ENCODE data around the gene C10orf67. TPM values are rescaled to one million over a fixed set of nuclear protein-coding genes. Genes with fewer than 3 reads are reported as not detected.

C10orf67 gene
- total and polyA plus RNA-seq, 9 of the 15 experiments (the other 6 are each of a cell fraction or from before 2014, with no cell fraction given): not detected

DNA sequence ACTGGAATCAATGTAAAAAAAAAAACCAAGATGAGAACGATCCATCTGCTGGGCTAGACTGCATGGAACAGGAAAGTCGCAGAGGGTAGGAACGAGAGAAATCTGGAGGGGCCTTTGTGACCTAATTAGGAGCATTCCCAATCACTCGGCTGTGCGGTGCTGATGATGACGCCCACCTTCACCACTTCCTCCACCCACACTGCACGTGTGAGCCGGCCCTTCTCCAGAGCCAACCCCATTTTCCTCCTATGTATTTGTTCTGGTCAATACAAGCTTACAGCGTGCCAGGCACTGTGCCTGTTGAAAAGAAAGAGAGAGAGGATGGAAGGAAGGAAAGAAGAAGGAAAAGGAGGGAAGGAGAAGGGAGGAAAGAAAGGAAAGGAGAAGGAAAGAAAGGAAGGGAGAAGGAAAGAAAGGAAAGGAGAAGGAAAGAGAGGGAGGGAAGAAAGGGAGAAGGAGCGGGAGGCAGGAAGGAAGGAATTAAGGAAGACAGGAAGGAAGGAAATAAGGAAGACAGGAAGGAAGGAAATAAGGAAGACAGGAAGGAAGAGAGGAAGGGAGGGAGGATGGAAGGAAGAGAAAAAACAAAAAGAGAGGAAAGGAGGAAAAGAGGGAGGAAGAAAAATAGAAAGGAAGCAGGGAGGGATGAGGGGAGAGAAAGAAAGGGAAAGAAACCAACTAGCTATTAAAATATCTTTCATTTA lies 188.0 kb downstream of the C10orf67 start:
- DNase-seq (ENCODE audit: extremely low read depth in 1 of 4, low spot score in 3 of 4) (no peak), FAIRE-seq (no peak), ATAC-seq (no peak)
- H3K4me3 ChIP-seq: no peak overlapping the region
- H3K27me3 ChIP-seq (ENCODE audit: control insufficient read depth in 2 of 2, insufficient read depth in 2 of 2, low read length in 2 of 2): peaks cover 3 to 28% of the 10 kb centered on the region in 2 experiments; a peak in 4 of 5 replicates
- no peaks in the 10 kb centered on the region for H3K9me3 ChIP-seq (replicated peaks; ENCODE audit: control insufficient read depth, insufficient read depth, low read depth, low read length)
- no peaks in the 10 kb centered on the region for H3K9me1 ChIP-seq (ENCODE audit: control insufficient read depth, insufficient read depth, low read length)
- H3K36me3 ChIP-seq (ENCODE audit: control insufficient read depth, insufficient read depth, low read length): no peaks in the 10 kb centered on the region
- WGBS (ENCODE audit: insufficient coverage, low coverage, missing lambda C conversion rate): 2% methylated on average over 9 of the region's 10 CpGs
- in situ Hi-C loops (cut with MboI): loop anchor here (5.0 to 25.0 kb wide), 2 partner anchors 136 to 1356 kb away; no protein-coding TSS in a partner anchor
- H3K4me1 ChIP-seq (replicated peaks in 1 of 2; ENCODE audit: control insufficient read depth in 2 of 2, insufficient read depth in 2 of 2, low read length in 2 of 2): peaks cover 0 to 2% of the 10 kb centered on the region in 2 experiments; a peak in 2 of 5 replicates
- ChIA-PET CTCF (ENCODE audit: low intra/inter-chr PET ratio) (interaction anchor here (0.6 to 3.2 kb wide), 2 partner anchors 137 to 378 kb away, joined by 3 to 27 read pairs; no protein-coding TSS in a partner anchor), POLR2A (no interaction called here)
- intact Hi-C loops (cut with micrococcal nuclease): loop anchor here (5.0 to 10.0 kb wide), 3 partner anchors 378 to 1346 kb away; no protein-coding TSS in a partner anchor
- H3K9ac ChIP-seq (ENCODE audit: insufficient read depth in 1 of 2, low read depth in 2 of 2, low read length in 2 of 2): no peak overlapping the region
- no peak overlapping the region for H2AFZ ChIP-seq (ENCODE audit: low read depth, low read length)
- H3K27ac ChIP-seq (ENCODE audit: extremely low read depth, low read depth, low read length): no peak overlapping the region
- H4K20me1 ChIP-seq (replicated peaks; ENCODE audit: control insufficient read depth, insufficient read depth, low read length): no peaks in the 10 kb centered on the region; the same call in 1 of the 2 replicates
- H3K4me2 ChIP-seq (ENCODE audit: insufficient read depth, low read length): no peak overlapping the region
- no TSS peak for BruUV-seq (replicated peaks)
- no peaks in the 10 kb centered on the region for H3K79me2 ChIP-seq (ENCODE audit: control insufficient read depth, insufficient read depth, low read length)
- TF ChIP-seq TAF15 (IDR thresholded peaks at IDR 0.05; ENCODE audit: low read depth, low read length) (no peak), ZKSCAN1 (IDR thresholded peaks at IDR 0.05; ENCODE audit: low read depth, low read length) (no peak), POLR2B (IDR thresholded peaks at IDR 0.05; ENCODE audit: low read depth, partially characterized antibody) (no peak), HNRNPUL1 (IDR thresholded peaks at IDR 0.05; ENCODE audit: low read length) (no peak), SOX6 (IDR thresholded peaks at IDR 0.05) (no peak), KLF13 (tag; IDR thresholded peaks at IDR 0.05; ENCODE audit: borderline replicate concordance, low read depth) (no peak), PURB (CRISPR knock-in tag; IDR thresholded peaks at IDR 0.05; ENCODE audit: low read depth) (no peak)
- TF ChIP-seq, protein P1, sequence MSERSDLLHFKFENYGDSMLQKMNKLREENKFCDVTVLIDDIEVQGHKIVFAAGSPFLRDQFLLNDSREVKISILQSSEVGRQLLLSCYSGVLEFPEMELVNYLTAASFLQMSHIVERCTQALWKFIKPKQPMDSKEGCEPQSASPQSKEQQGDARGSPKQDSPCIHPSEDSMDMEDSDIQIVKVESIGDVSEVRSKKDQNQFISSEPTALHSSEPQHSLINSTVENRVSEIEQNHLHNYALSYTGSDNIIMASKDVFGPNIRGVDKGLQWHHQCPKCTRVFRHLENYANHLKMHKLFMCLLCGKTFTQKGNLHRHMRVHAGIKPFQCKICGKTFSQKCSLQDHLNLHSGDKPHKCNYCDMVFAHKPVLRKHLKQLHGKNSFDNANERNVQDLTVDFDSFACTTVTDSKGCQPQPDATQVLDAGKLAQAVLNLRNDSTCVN (CRISPR knock-in tag; IDR thresholded peaks at IDR 0.05): peak; percentile 57; the same call in 1 of the 2 replicates
- TF ChIP-seq, protein P2, sequence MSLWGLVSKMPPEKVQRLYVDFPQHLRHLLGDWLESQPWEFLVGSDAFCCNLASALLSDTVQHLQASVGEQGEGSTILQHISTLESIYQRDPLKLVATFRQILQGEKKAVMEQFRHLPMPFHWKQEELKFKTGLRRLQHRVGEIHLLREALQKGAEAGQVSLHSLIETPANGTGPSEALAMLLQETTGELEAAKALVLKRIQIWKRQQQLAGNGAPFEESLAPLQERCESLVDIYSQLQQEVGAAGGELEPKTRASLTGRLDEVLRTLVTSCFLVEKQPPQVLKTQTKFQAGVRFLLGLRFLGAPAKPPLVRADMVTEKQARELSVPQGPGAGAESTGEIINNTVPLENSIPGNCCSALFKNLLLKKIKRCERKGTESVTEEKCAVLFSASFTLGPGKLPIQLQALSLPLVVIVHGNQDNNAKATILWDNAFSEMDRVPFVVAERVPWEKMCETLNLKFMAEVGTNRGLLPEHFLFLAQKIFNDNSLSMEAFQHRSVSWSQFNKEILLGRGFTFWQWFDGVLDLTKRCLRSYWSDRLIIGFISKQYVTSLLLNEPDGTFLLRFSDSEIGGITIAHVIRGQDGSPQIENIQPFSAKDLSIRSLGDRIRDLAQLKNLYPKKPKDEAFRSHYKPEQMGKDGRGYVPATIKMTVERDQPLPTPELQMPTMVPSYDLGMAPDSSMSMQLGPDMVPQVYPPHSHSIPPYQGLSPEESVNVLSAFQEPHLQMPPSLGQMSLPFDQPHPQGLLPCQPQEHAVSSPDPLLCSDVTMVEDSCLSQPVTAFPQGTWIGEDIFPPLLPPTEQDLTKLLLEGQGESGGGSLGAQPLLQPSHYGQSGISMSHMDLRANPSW (CRISPR knock-in tag; IDR thresholded peaks at IDR 0.05): no peak
- TF ChIP-seq, protein P3, sequence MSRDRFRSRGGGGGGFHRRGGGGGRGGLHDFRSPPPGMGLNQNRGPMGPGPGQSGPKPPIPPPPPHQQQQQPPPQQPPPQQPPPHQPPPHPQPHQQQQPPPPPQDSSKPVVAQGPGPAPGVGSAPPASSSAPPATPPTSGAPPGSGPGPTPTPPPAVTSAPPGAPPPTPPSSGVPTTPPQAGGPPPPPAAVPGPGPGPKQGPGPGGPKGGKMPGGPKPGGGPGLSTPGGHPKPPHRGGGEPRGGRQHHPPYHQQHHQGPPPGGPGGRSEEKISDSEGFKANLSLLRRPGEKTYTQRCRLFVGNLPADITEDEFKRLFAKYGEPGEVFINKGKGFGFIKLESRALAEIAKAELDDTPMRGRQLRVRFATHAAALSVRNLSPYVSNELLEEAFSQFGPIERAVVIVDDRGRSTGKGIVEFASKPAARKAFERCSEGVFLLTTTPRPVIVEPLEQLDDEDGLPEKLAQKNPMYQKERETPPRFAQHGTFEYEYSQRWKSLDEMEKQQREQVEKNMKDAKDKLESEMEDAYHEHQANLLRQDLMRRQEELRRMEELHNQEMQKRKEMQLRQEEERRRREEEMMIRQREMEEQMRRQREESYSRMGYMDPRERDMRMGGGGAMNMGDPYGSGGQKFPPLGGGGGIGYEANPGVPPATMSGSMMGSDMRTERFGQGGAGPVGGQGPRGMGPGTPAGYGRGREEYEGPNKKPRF (IDR thresholded peaks at IDR 0.05; ENCODE audit: low read depth, low read length): no peak
- TF ChIP-seq, protein P4, sequence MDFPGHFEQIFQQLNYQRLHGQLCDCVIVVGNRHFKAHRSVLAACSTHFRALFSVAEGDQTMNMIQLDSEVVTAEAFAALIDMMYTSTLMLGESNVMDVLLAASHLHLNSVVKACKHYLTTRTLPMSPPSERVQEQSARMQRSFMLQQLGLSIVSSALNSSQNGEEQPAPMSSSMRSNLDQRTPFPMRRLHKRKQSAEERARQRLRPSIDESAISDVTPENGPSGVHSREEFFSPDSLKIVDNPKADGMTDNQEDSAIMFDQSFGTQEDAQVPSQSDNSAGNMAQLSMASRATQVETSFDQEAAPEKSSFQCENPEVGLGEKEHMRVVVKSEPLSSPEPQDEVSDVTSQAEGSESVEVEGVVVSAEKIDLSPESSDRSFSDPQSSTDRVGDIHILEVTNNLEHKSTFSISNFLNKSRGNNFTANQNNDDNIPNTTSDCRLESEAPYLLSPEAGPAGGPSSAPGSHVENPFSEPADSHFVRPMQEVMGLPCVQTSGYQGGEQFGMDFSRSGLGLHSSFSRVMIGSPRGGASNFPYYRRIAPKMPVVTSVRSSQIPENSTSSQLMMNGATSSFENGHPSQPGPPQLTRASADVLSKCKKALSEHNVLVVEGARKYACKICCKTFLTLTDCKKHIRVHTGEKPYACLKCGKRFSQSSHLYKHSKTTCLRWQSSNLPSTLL (IDR thresholded peaks at IDR 0.05): no peak
- TF ChIP-seq, protein P5, sequence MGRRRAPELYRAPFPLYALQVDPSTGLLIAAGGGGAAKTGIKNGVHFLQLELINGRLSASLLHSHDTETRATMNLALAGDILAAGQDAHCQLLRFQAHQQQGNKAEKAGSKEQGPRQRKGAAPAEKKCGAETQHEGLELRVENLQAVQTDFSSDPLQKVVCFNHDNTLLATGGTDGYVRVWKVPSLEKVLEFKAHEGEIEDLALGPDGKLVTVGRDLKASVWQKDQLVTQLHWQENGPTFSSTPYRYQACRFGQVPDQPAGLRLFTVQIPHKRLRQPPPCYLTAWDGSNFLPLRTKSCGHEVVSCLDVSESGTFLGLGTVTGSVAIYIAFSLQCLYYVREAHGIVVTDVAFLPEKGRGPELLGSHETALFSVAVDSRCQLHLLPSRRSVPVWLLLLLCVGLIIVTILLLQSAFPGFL (CRISPR knock-in tag; IDR thresholded peaks at IDR 0.05): no peak

All from K562 (cell line).